Testis (tissue), 3 donors: ENCODE results near the gene ATP1B2. TPM values are rescaled to one million over a fixed set of nuclear protein-coding genes. Genes with fewer than 3 reads are reported as not detected.

Source experiments
- DNase-seq: peaks from one replicate; pipeline ENCODE4 v3.0.0-alpha.2; 2019
- H3K27ac ChIP-seq, 2 donors: fragments of 200-600 bp; sonication (generic); one replicate each; pipeline ENCODE4 v1.5.1; 2019
- H3K27me3 ChIP-seq: fragments of 200-600 bp; sonication (generic); one replicate; pipeline ENCODE4 v1.5.1; 2019
- H3K36me3 ChIP-seq: fragments of 200-600 bp; sonication (generic); one replicate; pipeline ENCODE4 v1.5.1; 2017; ENCODE audit warnings: low read depth; ENCODE audit errors: missing control alignments
- H3K4me1 ChIP-seq: fragments of 200-600 bp; sonication (generic); one replicate; pipeline ENCODE4 v1.5.1; 2019
- H3K4me3 ChIP-seq, 2 donors: fragments of 200-600 bp; sonication (generic); one replicate each; pipeline ENCODE4 v1.5.1; 2017 to 2019
- H3K9me3 ChIP-seq: fragments of 200-600 bp; sonication (generic); one replicate; pipeline ENCODE4 v1.5.1; 2017
- CTCF ChIP-seq, 3 experiments: fragments of 450-650 bp in 2 of 3; fragments of 200-600 bp in 1 of 3; sonication (generic) in 1 of 3; IDR thresholded peaks; one replicate each; pipeline ENCODE4 v1.5.1; 2016 to 2019; ENCODE audit warnings: antibody characterized with exemption in 3 of 3, mild to moderate bottlenecking in 2 of 3, moderate library complexity in 1 of 3
- POLR2A ChIP-seq: fragments of 450-650 bp; IDR thresholded peaks from one replicate; pipeline ENCODE4 v1.6.1; 2017; ENCODE audit warnings: antibody characterized with exemption, mild to moderate bottlenecking, moderate library complexity
- WGBS, 2 donors: methylation state at CpG; one replicate each; pipeline ENCODE4 v1.1.5; 2018; 5-methylcytosine and 5-hydroxymethylcytosine counted together
- intact Hi-C: fragments of 100-400 bp; cut with DNase I; formaldehyde crosslinking; loops from one replicate; pipeline ENCODE4 v1.15.1; 2023; ENCODE audit warnings: low total_unique reads
- polyA plus RNA-seq: library from polyadenylated mRNA; stranded (reverse); fragments of 350-450 nt; fragmentation: Illumina TruSeq; extraction: RNeasy Lipid Tissue Mini Kit (QIAGEN cat#74804); gene quantifications from one replicate; pipeline ENCODE4 v1.2.3, GENCODE V29; 2014; ENCODE audit warnings: low read depth, low replicate concordance; ENCODE audit not compliant: insufficient read depth
- total RNA-seq, 2 donors: library from RNA; depleted of rRNA; stranded (reverse); fragments of >200 nt; gene quantifications; one replicate each; pipeline ENCODE4 v1.2.3, GENCODE V29; 2016

Gene ATP1B2
- total and polyA plus RNA-seq, 3 donors from 2014 or later, result 6.1 to 11.6 (median 10.1) TPM

- Histone ChIP-seq H3K27ac (no peak overlapping the region), H3K4me3 (no peak overlapping the region), H3K36me3 (no peaks in the 10 kb centered on the region), H3K27me3 (no peaks in the 10 kb centered on the region), H3K4me1 (no peaks in the 10 kb centered on the region), H3K9me3 (no peaks in the 10 kb centered on the region)
- WGBS, 2 donors, result 86 to 89% methylated on average over 4 of the region's 4 CpGs
- intact Hi-C loops, result no loop called here
- TF ChIP-seq CTCF (IDR thresholded peaks at IDR 0.05) (no peak), POLR2A (no peak)
- no peak for DNase-seq
Observed at GRCh38 chr17:7644775-7645174, 6.0 kb upstream of the ATP1B2 start.

GRCh38 chr17:7646457-7646856 lies 4.3 kb upstream of the ATP1B2 start:
- H3K4me3 ChIP-seq, result no peak overlapping the region
- no peaks in the 10 kb centered on the region for H3K9me3 ChIP-seq
- H3K27me3 ChIP-seq, result no peaks in the 10 kb centered on the region
- H3K36me3 ChIP-seq, result no peaks in the 10 kb centered on the region
- no peak overlapping the region for H3K27ac ChIP-seq
- TF ChIP-seq POLR2A (no peak), CTCF (IDR thresholded peaks at IDR 0.05) (no peak)
- DNase-seq, result no peak
- peaks cover 12% of the 10 kb centered on the region for H3K4me1 ChIP-seq
- 44 to 62% methylated on average over 8 to 9 of the region's 9 CpGs for WGBS, 2 donors
- intact Hi-C loops, result no loop called here

GRCh38 chr17:7647018-7647417 lies 3.7 kb upstream of the ATP1B2 start:
- WGBS, 2 donors, result 68 to 83% methylated on average over 4 of the region's 4 CpGs
- TF ChIP-seq CTCF (IDR thresholded peaks at IDR 0.05) (no peak), POLR2A (no peak)
- Histone ChIP-seq H3K27ac (no peak overlapping the region), H3K4me1 (peaks cover 12% of the 10 kb centered on the region), H3K36me3 (no peaks in the 10 kb centered on the region), H3K9me3 (no peaks in the 10 kb centered on the region), H3K27me3 (no peaks in the 10 kb centered on the region), H3K4me3 (no peak overlapping the region)
- no peak for DNase-seq
- intact Hi-C loops, result no loop called here

GRCh38 chr17:7651097-7651664 lies 455 bp downstream of the ATP1B2 start:
- Histone ChIP-seq H3K27ac (peak overlapping the region; percentile 66 to 72), H3K9me3 (no peaks in the 10 kb centered on the region), H3K27me3 (no peaks in the 10 kb centered on the region), H3K4me1 (peaks cover 12% of the 10 kb centered on the region), H3K4me3 (peak overlapping the region; percentile 51 to 70), H3K36me3 (no peaks in the 10 kb centered on the region)
- 1 to 2% methylated on average over 20 to 45 of the region's 45 CpGs for WGBS, 2 donors
- no peak for DNase-seq
- no peak for TF ChIP-seq POLR2A
- TF ChIP-seq CTCF (IDR thresholded peaks at IDR 0.05), result no peak
- intact Hi-C loops, result no loop called here
